Natural killer cell (primary cell): Measurements from ENCODE around the gene ESR2. TPM values are rescaled to one million over a fixed set of nuclear protein-coding genes. Genes with fewer than 3 reads are reported as not detected.

Experiments
- total RNA-seq, 4 donors: library from RNA; stranded (reverse); fragments of 120-200 nt in 1 of 4; gene quantifications; one replicate each; pipeline versions ENCODE4 v1.2.3 to v1.2.4, GENCODE V29; 2013 to 2022

Gene ESR2
- total RNA-seq, 3 donors from 2014 or later (not counting 1 experiment from before 2014, with no cell fraction given), result 0.53 TPM; not detected in 2

Other genes with a start within 250 kb of the ESR2 start
- 10 to 100 TPM; 27.6 to 34.6 (median 28.0) TPM for gene MTHFD1, start 94.0 kb upstream of the ESR2 start, total RNA-seq
- gene AKAP5, start 171.1 kb upstream of the ESR2 start, total RNA-seq, result 10 to 100 TPM; 11.1 to 16.3 (median 12.0) TPM
- 10 to 100 TPM; 29.7 to 36.7 (median 31.1) TPM for gene ZBTB25, start 209.5 kb upstream of the ESR2 start, total RNA-seq
- gene ZBTB1, start 210.4 kb upstream of the ESR2 start, total RNA-seq, result 100 to 1,000 TPM; 146 to 166 (median 151) TPM
- 1 to 10 TPM; 1.1 to 1.5 (median 1.1) TPM for gene HSPA2, start 246.4 kb upstream of the ESR2 start, total RNA-seq